ENCODE data around the gene SESN1. TPM values are rescaled to one million over a fixed set of nuclear protein-coding genes. Genes with fewer than 3 reads are reported as not detected.

The SESN1 gene
- total and polyA plus RNA-seq, 2 donors (not counting 1 experiment from before 2014, with no cell fraction given): 16.2 to 28.6 TPM

DNA sequence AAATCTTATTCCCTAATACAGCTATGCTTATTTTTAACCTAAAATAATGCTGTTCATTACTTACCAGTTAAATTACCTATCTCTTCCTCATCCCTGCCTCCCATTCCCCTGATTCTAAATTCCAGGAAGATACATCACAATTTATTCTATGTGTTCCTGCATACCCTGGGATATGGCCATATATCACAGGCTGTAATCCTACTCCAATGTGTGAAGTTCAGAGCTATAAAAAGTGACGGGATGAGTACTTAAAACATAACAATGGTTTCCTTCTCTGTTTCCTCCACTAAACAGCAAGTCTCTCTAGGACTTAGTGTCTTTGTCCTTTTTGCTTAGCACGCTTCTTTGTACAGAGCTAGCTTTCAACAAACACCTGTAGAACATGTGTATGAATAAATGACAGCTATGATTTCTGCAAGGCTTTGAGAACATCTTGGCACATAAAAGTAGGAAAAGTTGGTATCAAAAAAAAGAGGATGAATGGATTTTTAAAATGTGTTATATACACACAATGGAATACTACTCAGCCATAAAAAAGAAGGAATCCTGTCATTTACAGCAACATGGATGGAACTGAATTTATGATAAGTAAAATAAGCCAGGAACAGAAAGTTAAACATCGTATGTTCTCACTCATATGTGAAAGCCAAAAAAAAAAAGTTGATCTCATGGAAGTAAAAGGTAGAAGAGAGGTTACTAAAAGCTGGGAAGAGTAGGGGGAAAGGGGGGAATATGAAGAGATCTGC lies 45.8 kb downstream of the SESN1 start:
- H3K27me3 ChIP-seq (replicated peaks in 1 of 4; ENCODE audit: control extremely low read depth in 1 of 4, control insufficient read depth in 3 of 4, insufficient read depth in 4 of 4, low read length in 3 of 4): no peaks in the 10 kb centered on the region
- no peak for DNase-seq
- peaks cover 0 to 2% (median 0%) of the 10 kb centered on the region in 3 donors for H3K9me3 ChIP-seq (ENCODE audit: control extremely low read depth in 1 of 3, control insufficient read depth in 2 of 3, insufficient read depth in 1 of 3, low read length in 2 of 3)
- TF ChIP-seq, protein P1, sequence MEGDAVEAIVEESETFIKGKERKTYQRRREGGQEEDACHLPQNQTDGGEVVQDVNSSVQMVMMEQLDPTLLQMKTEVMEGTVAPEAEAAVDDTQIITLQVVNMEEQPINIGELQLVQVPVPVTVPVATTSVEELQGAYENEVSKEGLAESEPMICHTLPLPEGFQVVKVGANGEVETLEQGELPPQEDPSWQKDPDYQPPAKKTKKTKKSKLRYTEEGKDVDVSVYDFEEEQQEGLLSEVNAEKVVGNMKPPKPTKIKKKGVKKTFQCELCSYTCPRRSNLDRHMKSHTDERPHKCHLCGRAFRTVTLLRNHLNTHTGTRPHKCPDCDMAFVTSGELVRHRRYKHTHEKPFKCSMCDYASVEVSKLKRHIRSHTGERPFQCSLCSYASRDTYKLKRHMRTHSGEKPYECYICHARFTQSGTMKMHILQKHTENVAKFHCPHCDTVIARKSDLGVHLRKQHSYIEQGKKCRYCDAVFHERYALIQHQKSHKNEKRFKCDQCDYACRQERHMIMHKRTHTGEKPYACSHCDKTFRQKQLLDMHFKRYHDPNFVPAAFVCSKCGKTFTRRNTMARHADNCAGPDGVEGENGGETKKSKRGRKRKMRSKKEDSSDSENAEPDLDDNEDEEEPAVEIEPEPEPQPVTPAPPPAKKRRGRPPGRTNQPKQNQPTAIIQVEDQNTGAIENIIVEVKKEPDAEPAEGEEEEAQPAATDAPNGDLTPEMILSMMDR (IDR thresholded peaks at IDR 0.05): no peak
- no peak for TF ChIP-seq EZH2 (IDR thresholded peaks at IDR 0.05; ENCODE audit: borderline replicate concordance, insufficient read depth, low read depth, low read length, poor library complexity, severe bottlenecking)
- POLR2A ChIA-PET: no interaction called here
- no peak overlapping the region for H3K9ac ChIP-seq (ENCODE audit: low read length)
- no peak overlapping the region for H3K4me3 Mint-ChIP-seq
- H3K27ac Mint-ChIP-seq: no peak overlapping the region
- no peaks in the 10 kb centered on the region for H4K20me1 ChIP-seq (ENCODE audit: control insufficient read depth, insufficient read depth, low read length, poor library complexity, severe bottlenecking)
- H2AFZ ChIP-seq (ENCODE audit: insufficient read depth, low read depth, low read length, poor library complexity, severe bottlenecking): no peak overlapping the region
- no peak overlapping the region for H3K4me3 ChIP-seq (ENCODE audit: control extremely low read depth in 1 of 5, extremely low read depth in 1 of 5, insufficient read depth in 1 of 5, low read depth in 2 of 5, low read length in 4 of 5)
- no peaks in the 10 kb centered on the region for H3K27me3 Mint-ChIP-seq
- H3K4me1 ChIP-seq (ENCODE audit: control insufficient read depth in 2 of 2, insufficient read depth in 2 of 2, low read length in 2 of 2): peaks cover 24 to 32% of the 10 kb centered on the region in 2 donors
- H3K27ac ChIP-seq (ENCODE audit: low read length in 2 of 2): no peak overlapping the region
- peaks cover 31% of the 10 kb centered on the region for H3K4me1 Mint-ChIP-seq
- H3K79me2 ChIP-seq (ENCODE audit: control insufficient read depth, insufficient read depth, low read length): peaks cover 33% of the 10 kb centered on the region
- H3K9me3 Mint-ChIP-seq (ENCODE audit: insufficient read depth): no peaks in the 10 kb centered on the region
- no peaks in the 10 kb centered on the region for H3K36me3 ChIP-seq (replicated peaks in 1 of 2; ENCODE audit: control extremely low read depth in 1 of 2, control insufficient read depth in 1 of 2, extremely low read depth in 1 of 2, insufficient read depth in 2 of 2, low read length in 1 of 2)
- ATAC-seq (ENCODE audit: low read depth): no peak
- CTCF ChIA-PET: interaction anchor here (0.7 to 1.5 kb wide), 5 partner anchors 11 to 1318 kb away, joined by 3 to 4 read pairs (median 3); no protein-coding TSS in a partner anchor
- intact Hi-C loops (cut with micrococcal nuclease): no loop called here
- H3K4me2 ChIP-seq (replicated peaks; ENCODE audit: low read depth, low read length, poor library complexity, severe bottlenecking): no peak overlapping the region
- WGBS (ENCODE audit: insufficient coverage): 100% methylated on average over 1 of the region's 3 CpGs

DNA sequence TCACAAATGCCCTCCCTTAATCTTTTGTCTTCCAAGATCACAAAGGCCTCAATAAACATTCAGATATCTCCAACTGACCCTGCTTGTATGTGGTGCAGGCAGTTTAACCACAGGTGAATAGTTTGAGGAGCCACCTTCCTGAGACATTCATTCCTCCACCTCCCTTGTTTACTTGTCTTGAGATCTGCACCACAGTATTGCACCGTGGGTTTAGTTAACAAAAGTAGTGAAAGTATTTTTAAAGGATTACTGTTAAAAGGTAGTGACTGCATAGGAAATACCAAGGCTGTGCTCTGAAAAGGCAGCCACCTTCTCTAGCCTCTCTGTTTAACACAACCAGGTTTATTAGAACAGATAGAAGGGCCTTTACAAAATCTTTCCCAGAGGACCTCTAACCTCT lies 46.5 kb downstream of the SESN1 start:
- Histone ChIP-seq H4K20me1 (ENCODE audit: control insufficient read depth, insufficient read depth, low read length, poor library complexity, severe bottlenecking) (no peaks in the 10 kb centered on the region), H3K79me2 (ENCODE audit: control insufficient read depth, insufficient read depth, low read length) (peaks cover 27% of the 10 kb centered on the region), H3K4me3 (ENCODE audit: control extremely low read depth in 1 of 5, extremely low read depth in 1 of 5, insufficient read depth in 1 of 5, low read depth in 2 of 5, low read length in 4 of 5) (no peak overlapping the region), H3K9ac (ENCODE audit: low read length) (no peak overlapping the region), H3K27ac (ENCODE audit: low read length in 2 of 2) (no peak overlapping the region), H2AFZ (ENCODE audit: insufficient read depth, low read depth, low read length, poor library complexity, severe bottlenecking) (no peak overlapping the region), H3K27me3 (replicated peaks in 1 of 4; ENCODE audit: control extremely low read depth in 1 of 4, control insufficient read depth in 3 of 4, insufficient read depth in 4 of 4, low read length in 3 of 4) (no peaks in the 10 kb centered on the region), H3K9me3 (ENCODE audit: control extremely low read depth in 1 of 3, control insufficient read depth in 2 of 3, insufficient read depth in 1 of 3, low read length in 2 of 3) (peaks cover 0 to 2% (median 0%) of the 10 kb centered on the region in 3 donors), H3K36me3 (replicated peaks in 1 of 2; ENCODE audit: control extremely low read depth in 1 of 2, control insufficient read depth in 1 of 2, extremely low read depth in 1 of 2, insufficient read depth in 2 of 2, low read length in 1 of 2) (no peaks in the 10 kb centered on the region), H3K4me2 (replicated peaks; ENCODE audit: low read depth, low read length, poor library complexity, severe bottlenecking) (no peak overlapping the region), H3K4me1 (ENCODE audit: control insufficient read depth in 2 of 2, insufficient read depth in 2 of 2, low read length in 2 of 2) (peaks cover 21 to 27% of the 10 kb centered on the region in 2 donors)
- ATAC-seq (ENCODE audit: low read depth): no peak
- no peaks in the 10 kb centered on the region for H3K9me3 Mint-ChIP-seq (ENCODE audit: insufficient read depth)
- no peak for TF ChIP-seq EZH2 (IDR thresholded peaks at IDR 0.05; ENCODE audit: borderline replicate concordance, insufficient read depth, low read depth, low read length, poor library complexity, severe bottlenecking)
- TF ChIP-seq, protein P1 (IDR thresholded peaks at IDR 0.05): no peak
- no peak overlapping the region for H3K4me3 Mint-ChIP-seq
- no peaks in the 10 kb centered on the region for H3K27me3 Mint-ChIP-seq
- CTCF ChIA-PET: no interaction called here
- intact Hi-C loops (cut with micrococcal nuclease): no loop called here
- POLR2A ChIA-PET: no interaction called here
- whole genome bisulfite sequencing (ENCODE audit: insufficient coverage): no CpG with 5 or more reads among the region's 1 CpG
- no peak for DNase-seq
- peaks cover 26% of the 10 kb centered on the region for H3K4me1 Mint-ChIP-seq
- H3K27ac Mint-ChIP-seq: no peak overlapping the region
